ENCODE data around the gene NDUFV2. TPM values are rescaled to one million over a fixed set of nuclear protein-coding genes. Genes with fewer than 3 reads are reported as not detected.

NDUFV2 gene
- total RNA-seq, 1 donor from 2014 or later = 124 TPM

- H3K4me3 Mint-ChIP-seq (ENCODE audit: low read depth) = no peak overlapping the region
- H3K27ac Mint-ChIP-seq = no peak overlapping the region
- no peaks in the 10 kb centered on the region for H3K9me3 Mint-ChIP-seq (ENCODE audit: low read depth)
- TF ChIP-seq CTCF (IDR thresholded peaks at IDR 0.05; ENCODE audit: unreplicated experiment) = no peak
- no peak for DNase-seq (ENCODE audit: low spot score, unreplicated experiment)
- H3K4me1 Mint-ChIP-seq (ENCODE audit: low read depth) = peaks cover 26% of the 10 kb centered on the region
- no peaks in the 10 kb centered on the region for H3K36me3 Mint-ChIP-seq (ENCODE audit: insufficient read depth)
- H3K27me3 Mint-ChIP-seq = no peaks in the 10 kb centered on the region
These were observed 37.0 kb downstream of the NDUFV2 start for GRCh38 chr18:9139400-9140039.

- H3K4me3 Mint-ChIP-seq (ENCODE audit: low read depth) = no peak overlapping the region
- no peak for TF ChIP-seq CTCF (IDR thresholded peaks at IDR 0.05; ENCODE audit: unreplicated experiment)
- no peaks in the 10 kb centered on the region for H3K36me3 Mint-ChIP-seq (ENCODE audit: insufficient read depth)
- no peak overlapping the region for H3K27ac Mint-ChIP-seq
- H3K27me3 Mint-ChIP-seq = no peaks in the 10 kb centered on the region
- no peaks in the 10 kb centered on the region for H3K9me3 Mint-ChIP-seq (ENCODE audit: low read depth)
- H3K4me1 Mint-ChIP-seq (ENCODE audit: low read depth) = peaks cover 21% of the 10 kb centered on the region
- no peak for DNase-seq (ENCODE audit: low spot score, unreplicated experiment)
These were observed 37.9 kb downstream of the NDUFV2 start for GRCh38 chr18:9140381-9140780.

GRCh38 chr18:9140984-9141383 lies 38.5 kb downstream of the NDUFV2 start:
- Mint-ChIP-seq H3K9me3 (ENCODE audit: low read depth) (no peaks in the 10 kb centered on the region), H3K27ac (peak overlapping the region; percentile 28), H3K4me1 (ENCODE audit: low read depth) (peaks cover 16% of the 10 kb centered on the region), H3K27me3 (no peaks in the 10 kb centered on the region), H3K4me3 (ENCODE audit: low read depth) (no peak overlapping the region), H3K36me3 (ENCODE audit: insufficient read depth) (no peaks in the 10 kb centered on the region)
- no peak for TF ChIP-seq CTCF (IDR thresholded peaks at IDR 0.05; ENCODE audit: unreplicated experiment)
- DNase-seq (ENCODE audit: low spot score, unreplicated experiment) = no peak

- Mint-ChIP-seq H3K36me3 (ENCODE audit: insufficient read depth) (no peaks in the 10 kb centered on the region), H3K4me3 (ENCODE audit: low read depth) (no peak overlapping the region), H3K27me3 (no peaks in the 10 kb centered on the region), H3K4me1 (ENCODE audit: low read depth) (peaks cover 7% of the 10 kb centered on the region), H3K9me3 (ENCODE audit: low read depth) (no peaks in the 10 kb centered on the region), H3K27ac (no peak overlapping the region)
- DNase-seq (ENCODE audit: low spot score, unreplicated experiment) = no peak
- no peak for TF ChIP-seq CTCF (IDR thresholded peaks at IDR 0.05; ENCODE audit: unreplicated experiment)
These were observed 43.7 kb downstream of the NDUFV2 start for GRCh38 chr18:9146224-9146623.

GRCh38 chr18:9147440-9148202 lies 45.1 kb downstream of the NDUFV2 start:
- peak overlapping the region; percentile 1 for H3K27ac Mint-ChIP-seq
- H3K4me1 Mint-ChIP-seq (ENCODE audit: low read depth) = peaks cover 7% of the 10 kb centered on the region

More at GRCh38 chr18:9147440-9148202, 45.1 kb downstream of the NDUFV2 start:
- no peak for DNase-seq (ENCODE audit: low spot score, unreplicated experiment)
- Mint-ChIP-seq H3K36me3 (ENCODE audit: insufficient read depth) (no peaks in the 10 kb centered on the region), H3K27me3 (no peaks in the 10 kb centered on the region), H3K9me3 (ENCODE audit: low read depth) (no peaks in the 10 kb centered on the region), H3K4me3 (ENCODE audit: low read depth) (no peak overlapping the region)
- TF ChIP-seq CTCF (IDR thresholded peaks at IDR 0.05; ENCODE audit: unreplicated experiment) = peak; percentile 66
